HG03139 (cell line): Measurements from ENCODE around the gene FRAS1.
"Not testable (repeated sequence)": the region's sequence is repeated elsewhere in the genome, so short reads cannot be mapped to it uniquely, and the experiment has no call there.

Experiments
- ATAC-seq: cut with Tn5 transposase; IDR thresholded peaks from one replicate; pipeline ENCODE4 v1.9.1; 2021; ENCODE audit not compliant: unreplicated experiment

Gene FRAS1

GRCh38 chr4:78424461-78424860 is 367.3 kb downstream of the FRAS1 start:
- ATAC-seq: no peak

GRCh38 chr4:78426972-78427371 is 369.8 kb downstream of the FRAS1 start:
- no peak for ATAC-seq

GRCh38 chr4:78428996-78429395 is 371.9 kb downstream of the FRAS1 start:
- ATAC-seq: no peak

- no peak for ATAC-seq
Measured at GRCh38 chr4:78432896-78433295, 375.8 kb downstream of the FRAS1 start.

GRCh38 chr4:78437608-78438088 is 380.5 kb downstream of the FRAS1 start:
- no peak for ATAC-seq

GRCh38 chr4:78439328-78439727 is 382.2 kb downstream of the FRAS1 start:
- ATAC-seq: no peak

- ATAC-seq: no peak
Measured at GRCh38 chr4:78441756-78442155, 384.6 kb downstream of the FRAS1 start.

- no peak for ATAC-seq
Measured at GRCh38 chr4:78446619-78447018, 389.5 kb downstream of the FRAS1 start.

GRCh38 chr4:78451407-78451806 is 394.3 kb downstream of the FRAS1 start:
- no peak for ATAC-seq

- ATAC-seq: no peak
Measured at GRCh38 chr4:78454016-78454415, 396.9 kb downstream of the FRAS1 start.

- no peak for ATAC-seq
Measured at GRCh38 chr4:78457751-78458150, 400.6 kb downstream of the FRAS1 start.

- no peak for ATAC-seq
Measured at GRCh38 chr4:78459327-78459726, 402.2 kb downstream of the FRAS1 start.

- ATAC-seq: no peak
Measured at GRCh38 chr4:78460368-78460767, 403.2 kb downstream of the FRAS1 start.

- no peak for ATAC-seq
Measured at GRCh38 chr4:78464265-78464664, 407.1 kb downstream of the FRAS1 start.

- not testable (repeated sequence) for ATAC-seq
Measured at GRCh38 chr4:78467223-78467622, 410.1 kb downstream of the FRAS1 start.

- ATAC-seq: no peak
Measured at GRCh38 chr4:78468272-78468671, 411.1 kb downstream of the FRAS1 start.

GRCh38 chr4:78476108-78476704 is 419.1 kb downstream of the FRAS1 start:
- no peak for ATAC-seq

- no peak for ATAC-seq
Measured at GRCh38 chr4:78477276-78477675, 420.2 kb downstream of the FRAS1 start.

GRCh38 chr4:78478523-78478922 is 421.4 kb downstream of the FRAS1 start:
- no peak for ATAC-seq

- no peak for ATAC-seq
Measured at GRCh38 chr4:78480286-78480685, 423.2 kb downstream of the FRAS1 start.

- no peak for ATAC-seq
Measured at GRCh38 chr4:78481180-78481579, 424.1 kb downstream of the FRAS1 start.

GRCh38 chr4:78482281-78482680 is 425.2 kb downstream of the FRAS1 start:
- ATAC-seq: no peak

GRCh38 chr4:78483811-78484210 is 426.7 kb downstream of the FRAS1 start:
- ATAC-seq: no peak
